Hepatocyte (in vitro differentiated cells): ENCODE data around the gene LRTM1. TPM values are rescaled to one million over a fixed set of nuclear protein-coding genes. Genes with fewer than 3 reads are reported as not detected.

Source experiments
- DNase-seq: peaks from one replicate; pipeline ENCODE4 v3.0.0-alpha.2; 2016; ENCODE audit warnings: low spot score
- H2AFZ ChIP-seq: fragments of 200-600 bp; sonication (generic); 2 replicates; pipeline ENCODE4 v1.6.0; 2016; ENCODE audit warnings: antibody characterized with exemption, mild to moderate bottlenecking
- H3K27ac ChIP-seq: fragments of 200-600 bp; sonication (generic); 2 replicates; pipeline ENCODE4 v1.5.1; 2016; ENCODE audit warnings: mild to moderate bottlenecking
- H3K27me3 ChIP-seq: fragments of 200-600 bp; sonication (generic); 2 replicates; pipeline ENCODE4 v1.6.1; 2016
- H3K36me3 ChIP-seq: fragments of 200-600 bp; sonication (generic); replicated peaks from 2 replicates; pipeline ENCODE4 v1.5.1; 2016; ENCODE audit warnings: low read depth; ENCODE audit not compliant: insufficient read depth
- H3K4me1 ChIP-seq: fragments of 200-600 bp; sonication (generic); 2 replicates; pipeline ENCODE4 v1.5.1; 2016; ENCODE audit warnings: mild to moderate bottlenecking, moderate library complexity; ENCODE audit not compliant: insufficient read depth
- H3K4me2 ChIP-seq: fragments of 200-600 bp; sonication (generic); 2 replicates; pipeline ENCODE4 v1.6.0; 2016
- H3K4me3 ChIP-seq: fragments of 200-600 bp; sonication (generic); 2 replicates; pipeline ENCODE4 v1.5.1; 2016; ENCODE audit warnings: mild to moderate bottlenecking
- H3K79me2 ChIP-seq: fragments of 200-600 bp; sonication (generic); 2 replicates; pipeline ENCODE4 v1.6.0; 2017; ENCODE audit warnings: mild to moderate bottlenecking
- H3K9me2 ChIP-seq: fragments of 200-600 bp; sonication (generic); replicated peaks from 2 replicates; pipeline ENCODE4 v1.6.0; 2017; ENCODE audit warnings: mild to moderate bottlenecking; ENCODE audit not compliant: insufficient read depth
- H3K9me3 ChIP-seq: fragments of 200-600 bp; sonication (generic); 2 replicates; pipeline ENCODE4 v1.5.1; 2016; ENCODE audit warnings: low read depth, mild to moderate bottlenecking
- H4K20me1 ChIP-seq: fragments of 200-600 bp; sonication (generic); 2 replicates; pipeline ENCODE4 v1.6.0; 2016; ENCODE audit warnings: mild to moderate bottlenecking; ENCODE audit not compliant: insufficient read depth, poor library complexity, severe bottlenecking
- EZH2 ChIP-seq: fragments of 200-600 bp; sonication (generic); IDR thresholded peaks from 2 replicates; pipeline ENCODE4 v1.6.1; 2016; ENCODE audit warnings: antibody characterized with exemption, mild to moderate bottlenecking, borderline replicate concordance
- EZH2phosphoT487 ChIP-seq: fragments of 200-600 bp; sonication (generic); IDR thresholded peaks from one replicate; pipeline ENCODE4 v1.6.1; 2018; ENCODE audit warnings: antibody characterized with exemption, mild to moderate bottlenecking, low read depth, moderate library complexity; ENCODE audit not compliant: unreplicated experiment, severe bottlenecking
- WGBS: methylation state at CpG from one replicate; pipeline ENCODE4 v1.1.6; 2016; ENCODE audit warnings: low lambda C conversion rate; ENCODE audit errors: missing lambda C conversion rate; 5-methylcytosine and 5-hydroxymethylcytosine counted together
- polyA plus RNA-seq: library from polyadenylated mRNA; unstranded; fragments of >200 nt; fragmentation: Nextera tagmentation; extraction: Ambion mirVana; gene quantifications from 2 replicates; pipeline ENCODE4 v1.2.1, GENCODE V29; 2016
- total RNA-seq: library from RNA; depleted of rRNA; stranded (reverse); fragments of >200 nt; gene quantifications from 2 replicates; pipeline ENCODE4 v1.2.3, GENCODE V29; 2014
- TF ChIP-seq, protein P1 (sequence below): fragments of 200-600 bp; sonication (generic); IDR thresholded peaks from 2 replicates; pipeline ENCODE4 v1.5.1; 2016; ENCODE audit warnings: antibody characterized with exemption, mild to moderate bottlenecking; ENCODE audit not compliant: poor library complexity

LRTM1 gene
- total and polyA plus RNA-seq, 2 experiments from 2014 or later = 0.23 TPM; not detected in 1

GRCh38 chr3:54932606-54933005 is 4.7 kb upstream of the LRTM1 start:
- Histone ChIP-seq H4K20me1 (no peaks in the 10 kb centered on the region), H3K4me1 (no peaks in the 10 kb centered on the region), H3K9me3 (no peaks in the 10 kb centered on the region), H3K79me2 (no peaks in the 10 kb centered on the region), H2AFZ (no peak overlapping the region), H3K36me3 (no peaks in the 10 kb centered on the region), H3K27me3 (no peaks in the 10 kb centered on the region), H3K9me2 (no peaks in the 10 kb centered on the region), H3K4me2 (no peak overlapping the region), H3K4me3 (no peak overlapping the region), H3K27ac (no peak overlapping the region)
- no peak for TF ChIP-seq EZH2phosphoT487
- no peak for TF ChIP-seq EZH2
- TF ChIP-seq, protein P1, sequence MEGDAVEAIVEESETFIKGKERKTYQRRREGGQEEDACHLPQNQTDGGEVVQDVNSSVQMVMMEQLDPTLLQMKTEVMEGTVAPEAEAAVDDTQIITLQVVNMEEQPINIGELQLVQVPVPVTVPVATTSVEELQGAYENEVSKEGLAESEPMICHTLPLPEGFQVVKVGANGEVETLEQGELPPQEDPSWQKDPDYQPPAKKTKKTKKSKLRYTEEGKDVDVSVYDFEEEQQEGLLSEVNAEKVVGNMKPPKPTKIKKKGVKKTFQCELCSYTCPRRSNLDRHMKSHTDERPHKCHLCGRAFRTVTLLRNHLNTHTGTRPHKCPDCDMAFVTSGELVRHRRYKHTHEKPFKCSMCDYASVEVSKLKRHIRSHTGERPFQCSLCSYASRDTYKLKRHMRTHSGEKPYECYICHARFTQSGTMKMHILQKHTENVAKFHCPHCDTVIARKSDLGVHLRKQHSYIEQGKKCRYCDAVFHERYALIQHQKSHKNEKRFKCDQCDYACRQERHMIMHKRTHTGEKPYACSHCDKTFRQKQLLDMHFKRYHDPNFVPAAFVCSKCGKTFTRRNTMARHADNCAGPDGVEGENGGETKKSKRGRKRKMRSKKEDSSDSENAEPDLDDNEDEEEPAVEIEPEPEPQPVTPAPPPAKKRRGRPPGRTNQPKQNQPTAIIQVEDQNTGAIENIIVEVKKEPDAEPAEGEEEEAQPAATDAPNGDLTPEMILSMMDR = no peak
- DNase-seq = no peak
- WGBS = 87% methylated on average over 4 of the region's 4 CpGs

DNA sequence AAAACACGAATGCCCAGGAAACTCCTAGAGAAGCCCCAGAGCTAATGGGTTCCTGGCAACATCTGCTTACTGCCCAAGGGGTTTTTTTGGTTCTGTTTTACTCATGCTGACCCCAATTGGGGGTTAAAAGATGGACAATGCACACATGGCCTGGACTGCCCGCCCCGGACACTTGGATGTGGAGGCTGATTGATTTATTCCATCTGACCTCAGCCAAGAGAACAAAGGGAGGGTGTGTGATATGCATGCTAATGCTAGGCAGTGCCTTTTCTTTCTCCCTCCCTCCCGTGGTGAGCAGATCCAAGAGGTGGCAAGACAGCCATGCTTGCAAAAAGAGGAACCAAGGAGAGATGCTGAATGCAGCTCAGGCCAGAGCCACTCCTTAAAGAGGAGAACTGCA is 3.3 kb upstream of the LRTM1 start:
- no peaks in the 10 kb centered on the region for H3K36me3 ChIP-seq

DNA sequence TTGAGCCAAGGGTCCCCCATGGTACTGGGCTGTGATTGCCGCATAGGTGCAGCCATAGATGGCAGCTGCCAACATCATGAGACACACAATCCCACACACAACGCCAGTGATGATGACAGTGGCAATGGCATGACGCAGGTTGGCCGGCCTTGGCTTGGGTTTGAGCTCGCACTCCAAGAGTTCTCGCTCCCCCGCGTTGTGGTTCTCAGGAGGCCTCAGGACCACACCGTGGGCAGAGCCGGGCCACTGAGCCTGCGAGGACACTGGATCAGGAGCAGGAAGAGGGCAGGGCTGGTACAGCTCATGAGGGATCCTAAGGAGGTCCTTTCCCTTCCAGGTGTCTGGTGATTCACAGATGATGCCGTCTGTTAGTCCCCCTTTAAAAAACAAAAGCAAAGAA is 9.3 kb downstream of the LRTM1 start:
- WGBS = 93% methylated on average over 12 of the region's 12 CpGs
- no peaks in the 10 kb centered on the region for H3K4me1 ChIP-seq
- no peak for DNase-seq
- no peaks in the 10 kb centered on the region for H3K79me2 ChIP-seq
- TF ChIP-seq, protein P1 = no peak
- no peak for TF ChIP-seq EZH2
- TF ChIP-seq EZH2phosphoT487 = no peak
- H3K4me3 ChIP-seq = no peak overlapping the region
- H3K9me2 ChIP-seq = no peaks in the 10 kb centered on the region
- H3K27me3 ChIP-seq = no peaks in the 10 kb centered on the region
- no peak overlapping the region for H2AFZ ChIP-seq
- no peak overlapping the region for H3K4me2 ChIP-seq
- no peaks in the 10 kb centered on the region for H4K20me1 ChIP-seq
- H3K27ac ChIP-seq = no peak overlapping the region
- no peaks in the 10 kb centered on the region for H3K9me3 ChIP-seq
- H3K36me3 ChIP-seq = no peaks in the 10 kb centered on the region

More for the DNA sequence above, 3.3 kb upstream of the LRTM1 start:
- TF ChIP-seq EZH2phosphoT487 (no peak), EZH2 (no peak)
- TF ChIP-seq, protein P1 = no peak
- Histone ChIP-seq H4K20me1 (no peaks in the 10 kb centered on the region), H3K4me2 (no peak overlapping the region), H3K4me3 (no peak overlapping the region), H3K9me3 (no peaks in the 10 kb centered on the region), H3K27me3 (no peaks in the 10 kb centered on the region), H3K4me1 (no peaks in the 10 kb centered on the region), H3K9me2 (no peaks in the 10 kb centered on the region), H2AFZ (no peak overlapping the region), H3K79me2 (no peaks in the 10 kb centered on the region), H3K27ac (no peak overlapping the region)
- no peak for DNase-seq
- 59% methylated on average over 4 of the region's 4 CpGs for WGBS

DNA sequence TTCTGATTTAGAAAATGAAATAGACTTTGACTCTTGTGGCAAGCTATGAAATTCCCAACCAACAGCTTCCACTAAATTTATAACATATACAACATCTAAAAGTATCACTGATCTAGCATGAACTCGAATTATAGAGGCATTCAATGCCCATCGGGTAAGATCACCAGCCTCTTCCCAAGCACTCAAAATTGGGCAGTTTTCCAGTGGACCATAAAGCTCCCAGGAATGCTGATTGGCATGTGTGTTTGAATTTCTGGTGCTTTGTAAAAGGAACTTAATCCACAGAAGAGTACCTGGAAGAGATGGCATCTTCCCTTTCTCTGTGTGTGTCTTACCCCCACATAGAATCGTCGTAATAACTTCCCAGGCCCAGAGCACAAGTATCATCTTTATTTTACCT is 10.0 kb downstream of the LRTM1 start:
- no peak overlapping the region for H3K4me3 ChIP-seq
- no peak for DNase-seq
- no peaks in the 10 kb centered on the region for H3K9me3 ChIP-seq
- H3K9me2 ChIP-seq = no peaks in the 10 kb centered on the region
- TF ChIP-seq, protein P1 = no peak
- no peak for TF ChIP-seq EZH2phosphoT487
- TF ChIP-seq EZH2 = no peak
- H3K79me2 ChIP-seq = no peaks in the 10 kb centered on the region
- H2AFZ ChIP-seq = no peak overlapping the region
- H3K4me1 ChIP-seq = no peaks in the 10 kb centered on the region
- WGBS = 74% methylated on average over 4 of the region's 4 CpGs
- no peaks in the 10 kb centered on the region for H3K36me3 ChIP-seq
- H3K27me3 ChIP-seq = no peaks in the 10 kb centered on the region
- no peak overlapping the region for H3K27ac ChIP-seq
- no peaks in the 10 kb centered on the region for H4K20me1 ChIP-seq
- H3K4me2 ChIP-seq = no peak overlapping the region
